IPS-11a (cell line): ENCODE data around the gene SERINC2.

Experiments used
- H3K4me3 ChIP-seq: one replicate; pipeline ENCODE4 v1.5.1; 2013; ENCODE audit warnings: low read depth, low read length, control low read depth

The SERINC2 gene

DNA sequence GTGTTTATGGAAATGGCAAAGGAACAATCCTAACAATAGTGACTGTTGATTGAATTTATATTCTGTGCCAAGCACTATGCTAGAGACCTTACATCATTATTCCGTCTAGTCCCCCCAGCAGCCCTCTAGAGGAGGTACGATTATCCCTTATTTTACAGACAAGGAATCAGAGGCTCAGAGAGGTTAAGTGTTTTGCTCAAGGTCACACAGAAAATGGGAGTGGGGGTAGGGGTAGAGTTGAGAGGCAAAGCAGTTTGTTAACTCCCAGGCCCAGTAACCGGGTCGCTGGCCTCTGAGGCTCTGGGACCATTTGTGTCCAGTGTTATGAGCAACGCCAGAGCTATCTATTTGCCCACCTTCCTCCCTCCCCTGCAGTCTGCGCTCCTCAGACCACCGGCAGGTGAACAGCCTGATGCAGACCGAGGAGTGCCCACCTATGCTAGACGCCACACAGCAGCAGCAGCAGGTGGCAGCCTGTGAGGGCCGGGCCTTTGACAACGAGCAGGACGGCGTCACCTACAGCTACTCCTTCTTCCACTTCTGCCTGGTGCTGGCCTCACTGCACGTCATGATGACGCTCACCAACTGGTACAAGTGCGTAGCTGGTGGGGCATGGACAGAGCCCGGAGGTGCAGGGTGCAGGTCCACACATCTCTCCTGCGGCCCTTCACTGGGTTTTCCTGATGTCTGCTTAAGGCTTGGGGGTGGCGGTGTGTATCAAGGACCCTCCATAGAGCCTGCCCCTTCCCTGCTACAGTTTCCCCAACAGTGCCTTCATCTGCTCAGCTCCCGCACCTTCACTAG is 19.8 kb downstream of the SERINC2 start:
- H3K4me3 ChIP-seq = no peak overlapping the region

DNA sequence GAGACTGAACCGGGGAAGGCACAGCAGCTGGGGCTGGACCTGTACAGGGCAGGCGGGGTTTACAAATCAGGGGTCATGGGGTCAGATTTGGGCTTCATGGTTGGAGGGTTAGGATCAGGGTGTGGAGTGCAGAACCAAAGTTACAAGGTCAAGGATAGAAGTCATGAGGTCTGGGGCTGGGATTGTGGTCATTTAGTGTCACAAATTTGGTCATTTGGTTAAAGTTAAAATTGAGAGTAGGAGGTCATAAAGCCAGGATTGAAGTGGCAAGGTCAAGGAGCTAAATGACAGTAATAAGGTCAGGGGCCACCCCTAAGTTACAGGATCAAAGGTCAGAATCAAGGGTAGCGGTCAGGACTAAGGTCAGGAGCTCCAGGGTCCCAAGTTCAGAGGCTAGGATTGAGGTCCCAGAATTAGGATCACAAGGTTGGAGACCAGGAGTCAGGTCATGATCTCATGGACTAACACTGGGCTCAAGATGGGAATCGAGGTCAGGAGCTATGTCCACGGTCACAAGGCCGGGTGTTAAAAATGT is 20.4 kb downstream of the SERINC2 start:
- H3K4me3 ChIP-seq = no peak overlapping the region

GRCh38 chr1:31434101-31434871 is 21.3 kb downstream of the SERINC2 start:
- no peak overlapping the region for H3K4me3 ChIP-seq

DNA sequence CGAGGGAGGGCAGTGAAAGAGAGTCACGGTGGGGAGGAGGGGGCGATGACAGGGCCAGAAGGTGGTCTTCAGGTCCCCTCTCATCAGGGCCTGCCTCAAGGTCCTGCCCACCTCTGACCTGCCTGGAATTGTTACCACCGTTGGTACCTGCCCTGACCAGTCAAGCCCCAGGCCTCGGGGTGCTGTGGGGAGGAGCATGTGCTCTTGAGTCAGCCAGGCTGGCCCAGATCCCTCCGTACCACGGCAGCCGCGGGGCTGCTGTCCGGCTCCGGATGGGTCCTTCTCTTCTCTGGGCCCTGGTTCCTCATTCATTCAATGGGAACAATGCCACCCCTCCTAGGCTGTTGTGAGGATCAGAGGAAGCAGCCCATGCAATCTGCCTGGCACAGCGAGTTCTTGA is 22.0 kb downstream of the SERINC2 start:
- H3K4me3 ChIP-seq = no peak overlapping the region

- H3K4me3 ChIP-seq = no peak overlapping the region
Observed at GRCh38 chr1:31435471-31436409, 22.7 kb downstream of the SERINC2 start.

- no peak overlapping the region for H3K4me3 ChIP-seq
Observed at GRCh38 chr1:31436596-31437432, 23.8 kb downstream of the SERINC2 start.

DNA sequence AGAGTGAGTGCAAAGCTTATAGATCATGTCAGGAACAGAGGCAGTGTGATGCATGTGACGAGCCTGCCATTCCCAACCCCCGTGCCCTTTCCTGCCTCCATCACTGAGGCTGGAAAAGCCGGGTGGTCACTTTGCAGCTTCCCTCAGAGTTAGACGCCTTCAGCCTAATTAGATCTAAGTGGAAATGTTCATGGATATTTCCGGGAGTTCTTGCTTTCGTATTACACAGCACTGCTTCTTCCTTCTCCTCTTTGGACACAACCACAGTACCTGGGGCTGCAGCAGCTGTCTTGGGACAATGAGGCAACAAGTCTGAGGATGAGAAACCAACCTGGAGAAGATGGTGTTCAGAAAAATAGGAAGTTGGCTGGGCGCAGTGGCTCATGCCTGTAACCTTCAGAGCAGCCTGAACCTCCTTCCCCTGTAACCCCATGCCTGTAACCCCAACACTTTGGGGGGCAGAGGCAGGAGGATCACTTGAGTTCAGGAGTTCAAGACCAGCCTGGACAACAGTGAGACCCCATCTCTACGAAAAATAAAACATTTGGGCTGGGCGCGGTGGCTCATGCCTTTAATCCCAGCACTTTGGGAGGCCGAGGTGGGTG is 24.5 kb downstream of the SERINC2 start:
- H3K4me3 ChIP-seq = no peak overlapping the region

- no peak overlapping the region for H3K4me3 ChIP-seq
Observed at GRCh38 chr1:31439276-31439675, 26.3 kb downstream of the SERINC2 start.

DNA sequence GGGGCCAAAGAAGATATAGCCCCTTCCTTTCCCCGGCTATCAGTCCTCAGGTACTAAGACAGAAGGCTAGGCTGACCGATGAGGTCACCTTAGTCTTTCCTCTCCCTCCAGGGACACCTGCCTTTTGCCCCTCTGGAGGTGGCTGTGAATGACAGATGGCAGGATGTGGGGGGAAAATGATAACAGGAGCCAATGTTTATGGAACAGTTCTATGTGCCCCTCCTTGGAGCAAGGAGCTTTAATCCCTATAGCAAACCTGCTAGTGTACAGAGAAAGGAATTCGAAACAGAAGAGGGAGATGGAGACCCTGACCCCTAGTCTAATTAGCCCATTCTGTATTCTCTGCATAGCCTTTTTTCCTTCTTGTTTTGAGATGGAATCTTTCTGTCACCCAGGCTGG is 28.1 kb downstream of the SERINC2 start:
- no peak overlapping the region for H3K4me3 ChIP-seq

DNA sequence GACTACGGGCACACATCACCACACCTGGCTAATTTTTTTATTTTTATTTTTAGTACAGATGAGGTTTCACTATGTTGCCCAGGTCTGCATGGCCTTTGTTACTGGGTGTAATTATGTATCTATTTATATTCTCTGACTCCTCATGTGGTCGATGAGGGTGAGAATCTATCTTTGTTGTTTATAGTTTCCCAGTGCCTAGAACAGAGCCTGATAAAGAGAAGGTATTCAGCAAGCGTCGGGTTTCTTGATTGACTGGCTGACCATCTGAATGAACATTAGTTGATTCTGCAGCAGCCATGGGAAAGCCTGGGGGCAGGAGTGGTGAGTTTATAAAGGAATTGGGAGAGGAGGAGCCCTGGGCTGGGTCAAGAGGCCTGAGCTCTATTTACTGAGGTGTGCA is 28.5 kb downstream of the SERINC2 start:
- H3K4me3 ChIP-seq = no peak overlapping the region

- no peak overlapping the region for H3K4me3 ChIP-seq
Observed at GRCh38 chr1:31441970-31442647, 29.1 kb downstream of the SERINC2 start.

GRCh38 chr1:31442648-31442994 is 29.6 kb downstream of the SERINC2 start:
- H3K4me3 ChIP-seq = no peak overlapping the region

- no peak overlapping the region for H3K4me3 ChIP-seq
Observed at GRCh38 chr1:31443673-31444072, 30.7 kb downstream of the SERINC2 start.

DNA sequence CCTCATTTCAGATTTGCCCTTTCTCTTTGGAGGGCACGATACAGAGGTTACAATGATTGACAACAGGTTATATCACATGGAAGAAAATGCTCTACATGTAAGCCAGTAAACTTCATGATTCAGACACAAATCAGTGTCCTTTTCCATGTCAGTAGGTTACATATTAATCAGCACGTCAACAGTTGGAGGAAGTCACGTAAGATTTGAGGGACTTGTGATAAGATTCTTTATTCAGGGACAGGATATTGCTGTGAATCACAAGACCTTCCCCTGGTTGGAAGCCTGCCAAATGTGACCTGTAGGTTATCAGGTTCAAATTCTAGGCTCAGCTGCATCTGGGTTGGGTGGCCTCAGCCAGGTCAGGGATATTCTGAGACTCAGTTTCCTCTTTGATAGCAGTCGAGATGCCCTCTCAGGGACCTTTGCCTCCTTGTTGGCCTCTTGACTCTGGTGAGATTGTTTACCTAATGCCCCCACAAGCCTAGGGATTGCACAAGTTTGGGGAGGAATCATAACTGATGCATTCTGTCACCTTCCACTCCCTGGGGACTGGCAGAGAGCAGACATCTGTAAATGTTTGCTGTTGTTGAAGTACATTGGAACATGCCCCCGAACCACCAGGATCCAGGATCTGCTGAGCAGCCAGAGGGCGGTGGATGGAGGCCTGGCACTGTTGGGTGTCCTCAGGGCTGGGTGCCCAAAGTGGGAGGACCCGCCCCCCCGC is 31.9 kb downstream of the SERINC2 start:
- H3K4me3 ChIP-seq = no peak overlapping the region

- H3K4me3 ChIP-seq = no peak overlapping the region
Observed at GRCh38 chr1:31445951-31446350, 32.9 kb downstream of the SERINC2 start.

DNA sequence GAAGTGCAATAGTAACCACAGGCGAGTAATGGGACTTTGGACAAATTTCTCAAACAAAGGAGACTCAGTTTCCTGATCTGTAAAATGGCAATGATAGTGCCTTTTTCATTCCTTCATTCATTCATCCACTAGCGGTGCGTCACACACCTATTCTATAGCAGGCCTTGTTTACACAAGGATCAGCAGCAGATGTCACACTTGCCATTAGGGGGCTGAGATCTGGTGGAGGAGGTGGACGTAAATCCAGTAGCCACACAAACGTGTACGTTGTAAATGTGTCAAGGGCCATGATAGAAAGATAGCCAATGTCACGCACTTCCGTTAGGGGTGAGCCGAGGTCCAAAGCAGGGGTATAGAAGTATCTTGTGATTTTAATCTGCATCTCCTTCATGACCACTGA is 34.2 kb downstream of the SERINC2 start:
- no peak overlapping the region for H3K4me3 ChIP-seq

DNA sequence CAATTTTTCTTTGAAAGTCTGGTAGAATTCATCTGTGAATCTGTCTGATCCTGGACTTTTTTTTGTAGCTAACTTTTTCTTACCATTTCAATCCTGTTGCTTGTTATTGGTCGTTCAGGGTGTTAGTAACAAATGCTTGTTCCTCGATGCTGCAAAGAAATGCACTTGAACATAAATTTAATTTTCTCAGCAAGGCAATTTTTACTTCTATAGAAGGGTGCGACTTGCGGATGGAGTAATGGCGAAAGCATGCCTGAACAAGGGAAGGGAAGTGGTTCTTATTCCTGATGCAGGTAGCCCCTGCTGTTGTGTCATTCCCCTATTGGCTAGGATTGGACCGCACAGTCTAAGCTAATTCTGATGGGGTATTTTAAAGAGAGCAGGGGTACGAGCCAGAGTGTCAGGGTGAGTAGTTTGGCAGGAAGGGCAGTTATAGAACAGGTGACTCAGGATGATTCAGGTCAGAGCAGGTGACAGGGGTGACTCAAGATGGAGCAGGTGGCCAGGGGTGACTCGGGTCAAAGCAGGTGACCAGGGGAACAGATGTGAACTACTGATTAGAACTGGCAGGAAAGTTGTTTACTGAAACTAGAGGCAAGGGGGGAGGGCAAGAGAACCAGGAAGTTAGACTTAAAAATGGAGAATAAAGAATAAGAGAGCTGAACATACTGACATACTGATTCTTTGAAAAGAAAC is 40.5 kb downstream of the SERINC2 start:
- no peak overlapping the region for H3K4me3 ChIP-seq

DNA sequence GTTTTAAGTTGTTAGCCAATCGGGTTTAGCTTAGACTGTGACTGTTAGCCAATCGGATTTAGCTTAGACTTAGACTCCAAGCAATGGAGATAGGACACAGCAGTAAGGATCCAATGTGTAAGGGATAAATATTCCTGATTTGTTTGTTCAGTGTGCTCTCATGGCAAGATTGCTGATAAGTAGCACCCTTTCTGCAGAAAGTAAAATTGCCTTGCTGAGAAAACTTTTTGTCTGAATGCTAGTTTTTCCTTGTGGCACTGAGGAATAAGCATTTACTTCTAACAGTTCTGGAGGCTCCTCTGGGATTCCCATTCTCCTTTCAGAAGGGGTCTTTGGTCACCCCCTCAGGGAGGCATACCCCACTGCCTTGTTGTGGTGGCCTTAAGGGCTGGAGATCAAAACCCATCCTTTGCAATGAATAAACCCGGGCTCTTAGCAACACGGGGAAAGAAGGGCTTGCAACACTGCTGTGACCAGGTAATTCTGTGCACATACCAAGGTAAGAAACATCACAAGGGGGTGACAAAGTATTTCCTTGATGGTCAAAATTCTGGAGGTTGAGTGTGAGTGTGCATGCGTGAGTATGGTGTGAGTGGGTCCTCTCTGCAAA is 45.4 kb downstream of the SERINC2 start:
- no peak overlapping the region for H3K4me3 ChIP-seq
